HG02798 (cell line): Measurements from ENCODE around the gene UFSP1.
A peak's percentile ranks its signal among the peaks of the same experiment; 100 is the strongest.

Source experiments
- ATAC-seq: cut with Tn5 transposase; IDR thresholded peaks from one replicate; pipeline ENCODE4 v1.9.1; 2021; ENCODE audit warnings: mild to moderate bottlenecking; ENCODE audit not compliant: unreplicated experiment, poor library complexity

Gene UFSP1

DNA sequence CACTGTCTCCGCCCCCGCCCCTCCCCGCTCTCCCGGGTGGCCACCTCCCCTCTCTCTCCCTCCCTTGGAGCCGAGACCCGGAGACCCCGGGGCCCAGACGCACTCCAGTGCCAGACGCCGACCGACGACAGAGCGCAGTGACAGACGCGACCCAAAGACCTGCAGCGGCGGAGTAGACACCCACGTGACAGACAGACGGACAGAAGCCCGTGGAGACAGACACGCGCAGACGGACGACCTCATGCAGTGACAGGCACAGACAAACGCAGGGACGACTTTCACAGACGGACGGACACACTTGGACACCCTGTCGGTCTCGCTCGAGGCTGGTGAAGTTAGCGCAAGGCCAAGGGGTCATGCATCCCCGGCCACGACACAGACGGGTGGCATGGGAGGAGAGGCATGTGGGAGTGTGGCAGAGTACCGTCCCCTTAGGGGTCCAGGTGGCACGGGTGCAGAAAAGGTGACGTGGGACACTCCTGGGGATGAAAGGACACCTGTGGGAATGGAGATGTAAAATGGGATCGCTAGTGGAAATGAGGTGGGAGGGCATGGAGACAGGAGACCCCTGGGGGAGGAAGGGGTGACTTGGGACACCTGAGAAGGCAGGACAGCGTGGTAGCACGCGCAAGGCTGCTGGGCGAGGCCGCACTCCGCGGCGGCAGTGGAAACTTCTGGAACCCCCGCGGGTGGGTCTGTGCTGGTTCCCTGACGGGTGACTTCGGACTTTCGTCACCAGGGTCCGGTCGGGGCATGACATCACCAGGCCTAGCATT is 6.6 kb upstream of the UFSP1 start:
- no peak for ATAC-seq

DNA sequence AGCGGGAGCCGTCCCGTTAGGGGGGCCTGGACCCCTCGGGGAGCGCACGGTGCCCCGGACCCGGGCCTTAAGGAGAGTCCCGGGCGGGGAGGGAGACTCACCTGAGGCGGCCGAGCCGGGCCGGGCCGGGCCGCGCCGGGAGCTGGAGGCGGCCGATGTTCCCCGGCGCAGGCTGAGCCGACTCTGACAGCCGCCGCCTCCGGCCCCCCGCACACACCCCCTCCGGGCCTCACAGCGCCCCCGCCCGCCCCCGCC is 6.1 kb upstream of the UFSP1 start, which contains the start of gene ACHE:
Gene ACHE (minus strand): TSS at position 188 of the 255 bp plus-strand sequence. CDS start 1,656 bp downstream, outside the sequence.
- ATAC-seq: no peak

DNA sequence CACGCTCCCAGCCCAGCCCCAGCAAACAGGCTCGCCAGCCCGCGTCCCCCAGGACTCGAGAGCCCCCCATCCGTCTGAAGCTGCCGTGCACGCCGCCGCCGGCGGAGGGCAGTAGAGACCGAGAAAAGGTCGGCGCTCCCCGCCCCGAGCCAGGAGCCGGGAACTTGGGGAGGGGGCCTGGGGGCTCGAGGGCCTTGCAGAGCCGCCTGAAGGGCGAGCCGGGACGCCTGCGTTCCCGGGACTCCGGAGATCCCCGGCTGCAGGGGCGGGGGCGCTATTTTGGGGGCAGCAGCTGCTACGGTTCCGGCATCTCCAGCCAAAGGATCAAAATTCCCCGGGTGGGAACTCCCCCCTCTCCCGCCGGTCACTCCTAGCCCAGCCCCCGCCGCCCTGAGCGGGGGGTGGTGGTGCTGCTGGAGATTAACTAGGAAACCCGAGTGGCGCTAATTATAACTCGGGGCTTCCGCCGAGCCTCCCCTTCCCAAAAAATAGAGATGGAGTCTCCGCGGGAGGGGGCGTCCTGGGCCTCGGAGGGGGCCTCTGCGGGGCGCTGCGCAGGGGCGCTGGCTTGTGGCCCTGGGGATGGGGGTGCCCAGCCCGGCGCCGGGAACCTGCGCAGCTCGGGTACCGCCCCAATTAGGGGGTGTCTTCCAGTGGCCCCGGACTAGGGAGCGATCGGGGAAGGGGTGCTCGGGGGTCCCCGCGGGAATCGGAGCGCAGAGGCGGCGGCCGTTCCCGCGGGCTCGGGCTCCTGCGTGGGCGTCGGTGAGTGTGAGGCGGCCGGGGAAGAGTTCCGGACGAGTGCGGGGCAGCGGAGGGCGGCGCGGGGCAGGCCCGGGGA is 5.6 kb upstream of the UFSP1 start:
- no peak for ATAC-seq

DNA sequence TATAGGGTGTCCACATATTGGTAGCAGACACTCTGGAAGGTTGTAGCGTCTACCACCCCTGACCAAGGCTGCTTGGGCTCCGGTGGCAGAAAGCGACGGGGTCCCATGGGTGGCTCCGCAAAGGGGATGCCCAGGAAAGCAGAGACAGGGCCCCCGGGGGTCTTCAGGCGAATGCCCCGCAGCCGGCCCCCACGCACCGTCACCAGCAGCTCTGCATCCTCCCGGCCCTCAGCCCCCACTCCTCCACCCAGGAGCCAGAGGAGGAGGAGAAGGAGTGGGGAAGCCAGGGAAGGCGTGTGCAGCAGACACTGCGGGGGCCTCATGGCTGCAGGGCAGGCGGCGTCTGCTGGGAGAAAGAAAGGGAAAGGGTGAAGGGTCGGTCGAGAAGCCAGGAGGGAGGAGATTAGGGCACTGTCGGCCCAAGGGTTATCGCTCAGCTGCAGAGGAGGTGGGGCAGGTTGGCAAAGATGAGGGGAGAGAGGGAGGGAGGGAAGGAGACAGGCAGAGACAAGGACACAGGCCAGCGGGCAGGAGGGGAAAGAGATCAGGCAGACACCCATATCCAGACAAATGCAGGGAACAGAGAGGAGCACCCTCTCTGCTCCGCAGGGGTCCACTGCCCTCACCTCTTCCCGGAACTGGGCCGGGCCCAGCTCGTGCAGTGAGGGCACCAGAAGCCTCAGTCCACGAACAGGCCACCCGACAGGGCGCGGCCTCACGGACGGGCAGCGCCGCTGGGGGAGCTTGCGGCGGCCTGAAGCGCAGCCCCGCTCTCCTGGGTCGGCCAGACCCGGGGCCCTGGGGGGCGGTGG is 4.6 kb upstream of the UFSP1 start:
- ATAC-seq: no peak

DNA sequence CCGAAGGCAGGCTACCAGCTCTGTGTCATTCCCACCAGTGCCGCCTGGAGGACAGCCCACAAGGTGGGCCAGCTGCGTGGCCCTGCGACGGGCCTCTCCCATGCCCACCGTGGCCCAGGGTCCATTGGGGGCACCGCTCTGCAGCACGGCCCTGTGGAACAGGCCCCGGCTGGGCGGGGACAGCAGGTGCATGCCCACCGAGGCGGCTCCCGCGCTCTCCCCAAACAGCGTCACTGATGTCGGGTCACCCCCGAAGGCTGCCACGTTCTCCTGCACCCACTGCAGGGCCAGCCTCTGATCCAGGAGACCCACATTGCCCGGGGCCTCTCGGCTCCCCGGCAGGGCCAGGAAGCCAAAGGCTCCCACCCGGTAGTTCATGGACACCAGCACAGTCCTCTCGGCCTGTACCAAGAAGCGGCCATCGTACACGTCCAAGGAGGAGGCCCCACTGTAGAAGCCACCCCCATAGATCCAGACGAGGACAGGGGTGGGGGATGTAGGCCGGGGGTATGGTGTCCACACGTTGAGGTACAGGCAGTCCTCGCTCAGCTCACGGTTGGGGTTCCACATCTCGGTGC is 3.9 kb upstream of the UFSP1 start:
- ATAC-seq: no peak

DNA sequence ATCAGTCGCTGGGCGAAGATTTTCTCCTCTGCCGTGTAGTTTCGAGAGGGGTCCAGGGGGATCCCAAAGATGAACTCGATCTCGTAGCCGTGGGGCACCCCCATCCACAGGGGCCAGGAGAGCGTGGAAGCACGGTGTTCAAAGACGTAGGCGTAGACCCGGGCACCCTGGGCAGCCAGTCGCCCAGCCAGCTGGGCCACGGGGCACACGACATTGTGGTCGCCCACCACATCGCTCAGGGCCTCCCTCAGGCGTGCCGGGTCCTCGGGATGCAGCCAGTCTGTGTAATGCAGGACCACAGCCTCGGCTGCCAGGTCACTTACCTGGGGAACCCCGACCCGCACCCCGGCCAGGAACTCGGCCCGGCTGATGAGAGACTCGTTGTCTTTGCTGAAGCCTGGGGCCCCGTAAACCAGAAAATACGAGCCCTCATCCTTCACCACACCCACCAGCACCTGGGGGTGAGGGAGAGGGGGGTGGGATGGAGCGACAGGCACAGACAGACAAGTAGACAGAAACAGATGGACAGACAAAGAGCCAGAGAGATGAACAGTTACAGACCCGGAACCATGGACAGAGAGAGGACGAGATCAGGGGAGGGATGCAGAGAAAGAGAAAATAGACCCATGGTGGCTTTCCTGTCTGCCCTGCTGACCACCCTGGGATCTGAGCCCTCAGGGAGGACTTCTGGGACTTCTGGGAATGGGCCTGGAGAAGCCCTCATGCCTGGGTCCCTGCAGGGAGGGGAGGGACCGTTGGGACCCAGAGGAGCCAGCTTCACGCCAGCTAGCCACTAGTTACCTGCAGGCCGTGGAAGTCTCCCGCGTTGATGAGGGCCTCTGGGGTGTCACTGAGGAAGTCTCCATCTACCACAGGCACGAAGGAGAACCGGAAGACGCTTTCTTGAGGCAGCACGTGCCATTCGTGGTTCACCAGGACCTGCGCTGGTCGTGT is 3.1 kb upstream of the UFSP1 start:
- no peak for ATAC-seq

DNA sequence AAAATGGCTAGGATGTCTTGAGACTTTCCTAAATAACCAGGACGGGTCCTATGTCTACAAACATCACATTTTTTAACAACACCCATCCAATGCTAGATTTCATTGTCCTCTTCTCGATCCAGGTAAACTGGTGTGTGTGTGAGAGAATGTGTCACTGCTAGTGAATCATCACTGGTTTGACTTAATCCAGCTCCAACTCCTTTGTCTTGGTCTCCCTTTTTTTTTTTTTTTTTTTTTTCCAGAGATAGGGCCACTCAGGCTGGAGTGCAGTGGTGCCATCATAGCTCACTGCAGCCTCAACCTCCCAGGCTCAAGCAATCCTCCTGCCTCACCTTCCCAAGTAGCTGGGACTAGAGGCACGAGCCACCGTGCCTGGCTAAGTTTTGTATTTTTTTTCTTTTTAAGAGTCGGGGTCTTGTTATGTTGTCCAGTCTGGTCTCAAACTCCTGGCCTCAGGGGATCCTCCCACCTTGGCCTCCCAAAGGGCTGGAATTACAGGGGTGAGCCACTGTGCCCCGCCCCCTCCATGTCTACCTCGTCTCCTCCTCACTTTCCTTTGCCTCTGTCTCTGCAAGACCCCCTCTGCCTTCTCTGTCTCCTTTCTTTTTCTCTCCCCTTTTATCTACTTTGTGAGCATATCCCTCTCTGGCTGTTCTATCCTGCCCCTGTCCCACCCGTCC is 2.2 kb upstream of the UFSP1 start:
- no peak for ATAC-seq

DNA sequence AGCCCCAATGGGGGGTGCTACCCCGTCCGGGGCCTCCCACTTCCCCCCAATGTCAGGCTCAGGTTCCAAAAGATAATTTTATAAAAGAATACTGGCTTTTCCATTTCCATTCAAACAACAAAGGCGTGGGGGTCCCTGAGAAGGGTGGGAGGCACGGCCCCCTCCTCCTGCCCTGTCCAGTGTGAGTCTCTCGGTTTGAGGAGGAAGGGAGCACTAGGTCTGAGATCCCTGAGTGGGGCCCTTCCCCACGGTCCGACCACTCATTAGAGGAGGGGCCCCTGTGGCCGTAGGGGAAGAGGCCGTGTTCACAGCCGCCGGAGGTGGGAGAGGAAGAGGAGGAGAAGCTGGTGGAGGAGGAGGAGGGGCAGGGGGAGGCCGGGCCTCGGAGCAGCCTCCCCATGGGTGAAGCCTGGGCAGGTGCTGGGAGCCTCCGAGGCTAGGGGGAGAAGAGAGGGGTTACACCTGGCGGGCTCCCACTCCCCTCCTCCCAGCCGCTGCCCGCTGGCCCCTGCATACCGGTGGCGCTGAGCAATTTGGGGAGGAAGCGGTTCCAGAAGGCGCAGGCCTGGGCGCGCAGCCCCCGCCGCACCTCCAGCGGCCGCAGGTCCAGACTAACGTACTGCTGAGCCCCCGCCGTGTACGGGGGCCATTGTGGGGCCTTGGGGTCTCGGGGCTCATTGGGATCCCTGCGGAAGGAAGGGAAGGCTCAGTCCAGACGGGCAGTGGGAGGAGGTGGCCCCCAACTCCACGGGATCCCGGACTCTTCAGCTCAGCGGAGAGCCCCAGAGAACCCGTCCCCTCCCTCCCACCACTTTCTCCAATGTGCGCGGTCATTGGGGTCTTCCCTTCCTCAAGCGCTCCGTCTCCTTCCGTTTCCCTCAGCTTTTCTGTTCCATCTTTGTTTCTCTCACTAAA is 1.4 kb upstream of the UFSP1 start:
- no peak for ATAC-seq

- no peak for ATAC-seq
These were observed 1.1 kb downstream of the UFSP1 start for GRCh38 chr7:100888291-100888987.

GRCh38 chr7:100887516-100888290 is 1.8 kb downstream of the UFSP1 start:
- peak; percentile 26 for ATAC-seq

- ATAC-seq: no peak
These were observed 2.5 kb downstream of the UFSP1 start for GRCh38 chr7:100886936-100887515.

DNA sequence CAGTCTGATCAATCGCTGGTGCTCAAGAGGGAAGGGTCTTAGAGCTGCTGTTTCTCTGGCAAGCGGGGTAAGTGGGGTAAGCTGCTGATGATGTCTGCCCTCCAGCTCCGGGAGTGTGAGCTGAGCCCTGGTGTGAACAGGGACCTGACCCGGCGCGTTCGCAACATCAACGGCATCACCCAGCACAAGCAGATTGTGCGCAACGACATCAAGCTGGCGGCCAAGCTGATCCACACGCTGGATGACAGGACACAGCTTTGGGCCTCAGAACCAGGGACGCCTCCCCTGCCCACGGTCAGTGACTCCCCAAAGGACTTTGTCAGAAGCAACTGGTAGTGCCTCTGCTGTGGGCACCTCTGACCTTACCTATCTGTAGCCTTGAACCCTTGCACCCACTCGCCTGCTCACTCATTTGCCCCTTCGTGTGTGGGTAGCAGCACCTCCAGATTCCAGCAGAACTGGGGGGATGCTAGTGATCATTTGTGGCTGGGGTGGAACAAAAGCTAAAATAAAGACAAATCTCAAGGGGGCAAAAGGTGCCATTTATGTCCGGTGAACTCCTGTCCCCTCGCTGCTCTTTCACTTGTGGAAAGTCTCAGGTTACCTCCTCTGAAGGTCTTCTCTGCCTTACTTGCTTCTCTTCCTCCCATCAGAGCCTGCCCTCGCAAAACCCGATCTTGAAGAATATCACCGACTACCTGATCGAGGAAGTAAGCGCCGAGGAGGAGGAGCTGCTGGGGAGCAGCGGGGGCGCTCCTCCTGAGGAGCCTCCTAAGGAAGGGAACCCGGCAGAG is 3.2 kb downstream of the UFSP1 start:
- ATAC-seq: no peak

GRCh38 chr7:100885440-100886141 is 3.9 kb downstream of the UFSP1 start:
- ATAC-seq: no peak

GRCh38 chr7:100884736-100885439 is 4.6 kb downstream of the UFSP1 start:
- no peak for ATAC-seq
